Calu3 (cell line): ENCODE measurements around the gene MGMT. TPM values are rescaled to one million over a fixed set of nuclear protein-coding genes. Genes with fewer than 3 reads are reported as not detected.

Experiments used
- BruUV-seq: library from RNA; stranded (reverse); fragments of 400-500 nt; replicated peaks from 2 replicates; lab custom pipeline; 2021; lab: Mats Ljungman, UMichigan
- CTCF ChIA-PET: fragments of 300-600 bp; sonication (Branson Sonifier 250); formaldehyde crosslinking; loops from one replicate; lab custom pipeline; 2022; ENCODE audit warnings: antibody characterized with exemption; lab: Charles Lee
- DNase-seq: peaks from one replicate; pipeline ENCODE4 v3.0.0; 2022
- H3K27ac Mint-ChIP-seq: one replicate; pipeline ENCODE4 v1.8.0; 2022; ENCODE audit warnings: mixed read lengths; ENCODE audit not compliant: unreplicated experiment
- H3K27me3 Mint-ChIP-seq: one replicate; pipeline ENCODE4 v1.8.0; 2022; ENCODE audit warnings: mixed read lengths; ENCODE audit not compliant: unreplicated experiment
- H3K36me3 Mint-ChIP-seq: one replicate; pipeline ENCODE4 v1.8.0; 2022; ENCODE audit warnings: mild to moderate bottlenecking, moderate library complexity, mixed read lengths; ENCODE audit not compliant: insufficient read depth, unreplicated experiment
- H3K4me1 Mint-ChIP-seq: one replicate; pipeline ENCODE4 v1.8.0; 2022; ENCODE audit warnings: mild to moderate bottlenecking, low read depth, mixed read lengths; ENCODE audit not compliant: unreplicated experiment
- H3K4me3 Mint-ChIP-seq: one replicate; pipeline ENCODE4 v1.8.0; 2022; ENCODE audit warnings: mild to moderate bottlenecking, low read depth, moderate library complexity, mixed read lengths; ENCODE audit not compliant: unreplicated experiment
- H3K9me3 Mint-ChIP-seq: one replicate; pipeline ENCODE4 v1.8.0; 2022; ENCODE audit warnings: low read depth, mixed read lengths; ENCODE audit not compliant: unreplicated experiment
- CTCF ChIP-seq: fragments of 200-600 bp; IDR thresholded peaks from one replicate; pipeline ENCODE4 v1.8.0; 2022; ENCODE audit warnings: antibody characterized with exemption; ENCODE audit not compliant: unreplicated experiment
- intact Hi-C: fragments of 100-400 bp; cut with micrococcal nuclease; formaldehyde crosslinking; loops from one replicate; pipeline ENCODE4 v1.10.0; 2022; ENCODE audit not compliant: unreplicated experiment
- total RNA-seq: library from RNA; stranded (reverse); gene quantifications from 2 replicates; pipeline ENCODE4 v1.2.3, GENCODE V29; 2022

Gene MGMT
- total RNA-seq, 1 experiment from 2014 or later = 8.3 TPM

DNA sequence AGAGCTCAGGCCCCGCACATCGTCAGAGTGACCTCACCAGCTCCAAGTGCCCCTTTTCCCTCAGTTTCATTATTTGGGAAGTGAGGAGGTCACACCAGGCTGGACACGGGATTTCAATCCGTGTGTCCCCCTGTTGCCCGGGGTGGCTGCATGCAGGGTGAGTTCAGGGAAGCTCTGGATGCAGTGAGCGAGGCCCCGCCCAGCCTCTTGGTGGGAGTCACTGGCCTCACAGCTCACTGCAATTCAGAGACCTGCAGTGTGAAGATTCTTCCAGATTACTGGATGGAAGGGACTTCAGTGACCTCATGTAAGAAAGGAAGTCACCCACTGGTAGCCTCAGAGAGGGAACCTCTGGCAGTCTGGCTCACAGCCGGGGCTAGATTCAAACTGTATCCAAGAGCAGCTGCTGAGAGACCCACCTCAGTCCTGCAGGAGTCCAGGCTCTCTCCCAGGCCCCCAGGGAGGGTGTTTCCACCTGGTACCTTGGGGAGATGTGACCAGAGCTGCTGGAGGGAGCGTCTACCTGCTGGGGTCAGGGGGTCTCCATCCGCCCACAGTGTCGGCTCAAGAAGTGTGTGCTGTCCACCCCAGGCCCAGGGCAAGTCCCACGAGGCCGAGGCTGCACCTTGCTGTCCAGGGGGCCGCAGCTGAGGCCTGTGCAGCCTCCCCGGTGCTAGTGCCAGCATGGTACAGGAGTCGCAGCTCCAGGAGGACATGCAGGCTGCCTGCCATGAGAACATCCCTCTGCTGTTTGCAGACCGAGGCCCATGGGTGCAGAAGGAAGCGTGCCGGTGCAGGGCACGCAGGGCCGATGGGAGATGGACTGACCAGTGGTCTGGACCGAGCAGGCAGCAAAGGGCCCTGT, 54.4 kb downstream of the MGMT start:
- Mint-ChIP-seq H3K4me3 (no peak overlapping the region), H3K4me1 (no peaks in the 10 kb centered on the region), H3K9me3 (no peaks in the 10 kb centered on the region), H3K27ac (no peak overlapping the region), H3K27me3 (no peaks in the 10 kb centered on the region), H3K36me3 (no peaks in the 10 kb centered on the region)
- CTCF ChIA-PET = no interaction called here
- DNase-seq = no peak
- TF ChIP-seq CTCF = no peak
- intact Hi-C loops = no loop called here
- no TSS peak for BruUV-seq

DNA sequence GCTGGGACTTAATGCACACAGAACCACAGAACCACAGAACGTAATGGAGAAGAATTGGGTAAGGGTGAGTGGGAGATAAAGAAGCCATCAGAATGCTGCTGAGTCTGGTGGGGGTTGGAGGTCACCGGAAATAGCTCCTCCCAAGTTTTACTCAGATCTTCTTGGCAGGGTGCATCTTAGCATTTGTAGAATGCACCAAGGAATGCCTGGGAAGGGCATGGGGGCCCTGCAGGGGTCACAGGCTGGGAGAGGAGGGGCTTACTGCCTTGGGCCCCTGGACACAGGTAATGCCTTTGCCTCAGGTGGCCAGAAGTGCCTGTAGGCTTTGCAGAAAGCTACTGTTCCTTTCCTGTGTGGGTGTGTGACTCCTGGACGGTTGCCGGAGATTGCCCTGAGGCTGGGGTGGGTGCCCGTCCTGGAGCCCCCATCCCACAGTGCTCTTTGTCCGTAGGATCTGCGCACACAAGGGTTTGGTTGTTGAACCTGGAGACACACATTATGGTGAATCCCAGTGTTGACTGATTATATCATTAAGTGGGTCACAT, 55.1 kb downstream of the MGMT start:
- DNase-seq = no peak
- H3K27me3 Mint-ChIP-seq = no peaks in the 10 kb centered on the region
- H3K9me3 Mint-ChIP-seq = no peaks in the 10 kb centered on the region
- intact Hi-C loops = no loop called here
- CTCF ChIA-PET = no interaction called here
- H3K36me3 Mint-ChIP-seq = no peaks in the 10 kb centered on the region
- H3K27ac Mint-ChIP-seq = no peak overlapping the region
- TF ChIP-seq CTCF = no peak
- no peak overlapping the region for H3K4me3 Mint-ChIP-seq
- H3K4me1 Mint-ChIP-seq = no peaks in the 10 kb centered on the region
- BruUV-seq = no TSS peak

- Mint-ChIP-seq H3K4me1 (no peaks in the 10 kb centered on the region), H3K27ac (no peak overlapping the region), H3K9me3 (no peaks in the 10 kb centered on the region), H3K4me3 (no peak overlapping the region), H3K36me3 (no peaks in the 10 kb centered on the region), H3K27me3 (no peaks in the 10 kb centered on the region)
- no TSS peak for BruUV-seq
- no peak for TF ChIP-seq CTCF
- intact Hi-C loops = no loop called here
- CTCF ChIA-PET = no interaction called here
- DNase-seq = no peak
Measured at GRCh38 chr10:129523031-129523722, 56.1 kb downstream of the MGMT start.

- H3K36me3 Mint-ChIP-seq = no peaks in the 10 kb centered on the region
- H3K27ac Mint-ChIP-seq = no peak overlapping the region
- no peak for DNase-seq
- CTCF ChIA-PET = no interaction called here
- no peaks in the 10 kb centered on the region for H3K9me3 Mint-ChIP-seq
- TF ChIP-seq CTCF = no peak
- no TSS peak for BruUV-seq
- no peaks in the 10 kb centered on the region for H3K4me1 Mint-ChIP-seq
- intact Hi-C loops = no loop called here
- H3K4me3 Mint-ChIP-seq = no peak overlapping the region
- H3K27me3 Mint-ChIP-seq = no peaks in the 10 kb centered on the region
Measured at GRCh38 chr10:129523723-129524316, 56.8 kb downstream of the MGMT start.
